H1 (cell line): ENCODE measurements around the gene TMBIM4. TPM values are rescaled to one million over a fixed set of nuclear protein-coding genes. Genes with fewer than 3 reads are reported as not detected.

Experiments used
- CHD1 ChIP-seq: IDR thresholded peaks from 2 replicates; pipeline ENCODE4 v1.6.1; 2012; ENCODE audit warnings: low read depth, low read length, improper control_type of control experiment
- NRF1 ChIP-seq: IDR thresholded peaks from 2 replicates; pipeline ENCODE4 v1.6.1; 2011; ENCODE audit warnings: mild to moderate bottlenecking, low read depth, low read length, improper control_type of control experiment
- POLR2AphosphoS5 ChIP-seq: IDR thresholded peaks from 2 replicates; pipeline ENCODE4 v1.6.1; 2011; ENCODE audit warnings: low read depth, low read length
- RAD21 ChIP-seq, 2 experiments: IDR thresholded peaks in 1 of 2; conservative IDR thresholded peaks in 1 of 2; 2 replicates each; pipeline ENCODE4 v1.6.1; 2011; ENCODE audit warnings: low read depth in 2 of 2, low read length in 2 of 2, improper control_type of control experiment in 1 of 2, inconsistent platforms in 1 of 2, mild to moderate bottlenecking in 1 of 2, moderate library complexity in 1 of 2
- RXRA ChIP-seq: IDR thresholded peaks from 2 replicates; pipeline ENCODE4 v1.6.1; 2011; ENCODE audit warnings: low read depth, mild to moderate bottlenecking, low read length, moderate library complexity; ENCODE audit not compliant: insufficient read depth
- SP4 ChIP-seq: IDR thresholded peaks from 2 replicates; pipeline ENCODE4 v1.6.1; 2012; ENCODE audit warnings: low read length, inconsistent platforms
- polyA plus RNA-seq, 7 experiments: library from polyadenylated mRNA; depleted of rRNA in 3 of 7; stranded (reverse) in 5 of 7; unstranded in 2 of 7; fragments of >200 nt in 5 of 7; fragments of 200-250 nt in 2 of 7; gene quantifications; 1 replicate in 5 of 7; 2 replicates in 1 of 7; 4 replicates in 1 of 7; pipeline versions ENCODE4 v1.2.1 to v1.2.3, GENCODE V29; 2011 to 2013; ENCODE audit warnings: missing spikeins in 2 of 7, mixed read lengths in 2 of 7
- total RNA-seq: library from RNA; stranded (reverse); fragmentation: NEBNext Ultra II Directional; extraction: Animal tissue kit (Norgen Biotek cat#: 25700); gene quantifications from 2 replicates; pipeline ENCODE4 v1.2.1, GENCODE V29; 2021
- TF ChIP-seq, protein P1 (sequence below): fragments of 300-600 bp; sonication (generic); IDR thresholded peaks from 2 replicates; pipeline ENCODE4 v1.7.1; 2012; ENCODE audit warnings: low read length, moderate library complexity, mild to moderate bottlenecking, inconsistent platforms; ENCODE audit not compliant: insufficient replicate concordance
- TF ChIP-seq, protein P2 (sequence below): IDR thresholded peaks from 2 replicates; pipeline ENCODE4 v1.6.1; 2011; ENCODE audit warnings: low read length, improper control_type of control experiment

TMBIM4 gene
- total and polyA plus RNA-seq, 2 of the 8 experiments (the other 6 are each of a cell fraction or from before 2014, with no cell fraction given), result 12.8 to 46.6 TPM

DNA sequence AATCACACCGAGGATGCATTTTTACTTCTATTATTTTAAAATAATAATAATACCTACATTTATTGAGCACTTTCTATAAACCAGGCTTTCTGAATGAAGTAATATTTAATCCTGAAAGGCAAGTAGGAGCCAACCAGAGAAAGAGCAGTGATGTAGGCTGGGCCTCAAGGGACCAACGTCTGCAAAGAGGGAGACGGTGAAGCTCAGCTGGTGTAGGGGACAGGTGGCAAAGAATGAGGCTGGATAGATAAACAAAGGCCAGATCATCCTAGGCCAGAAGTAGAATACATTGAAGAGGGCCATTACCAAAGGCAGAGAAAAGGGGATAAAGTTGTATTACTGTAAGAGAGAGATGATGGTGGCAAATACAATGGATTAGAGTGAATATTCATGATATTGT lies 810 bp upstream of the TMBIM4 start (continued):
- TF ChIP-seq, protein P1, sequence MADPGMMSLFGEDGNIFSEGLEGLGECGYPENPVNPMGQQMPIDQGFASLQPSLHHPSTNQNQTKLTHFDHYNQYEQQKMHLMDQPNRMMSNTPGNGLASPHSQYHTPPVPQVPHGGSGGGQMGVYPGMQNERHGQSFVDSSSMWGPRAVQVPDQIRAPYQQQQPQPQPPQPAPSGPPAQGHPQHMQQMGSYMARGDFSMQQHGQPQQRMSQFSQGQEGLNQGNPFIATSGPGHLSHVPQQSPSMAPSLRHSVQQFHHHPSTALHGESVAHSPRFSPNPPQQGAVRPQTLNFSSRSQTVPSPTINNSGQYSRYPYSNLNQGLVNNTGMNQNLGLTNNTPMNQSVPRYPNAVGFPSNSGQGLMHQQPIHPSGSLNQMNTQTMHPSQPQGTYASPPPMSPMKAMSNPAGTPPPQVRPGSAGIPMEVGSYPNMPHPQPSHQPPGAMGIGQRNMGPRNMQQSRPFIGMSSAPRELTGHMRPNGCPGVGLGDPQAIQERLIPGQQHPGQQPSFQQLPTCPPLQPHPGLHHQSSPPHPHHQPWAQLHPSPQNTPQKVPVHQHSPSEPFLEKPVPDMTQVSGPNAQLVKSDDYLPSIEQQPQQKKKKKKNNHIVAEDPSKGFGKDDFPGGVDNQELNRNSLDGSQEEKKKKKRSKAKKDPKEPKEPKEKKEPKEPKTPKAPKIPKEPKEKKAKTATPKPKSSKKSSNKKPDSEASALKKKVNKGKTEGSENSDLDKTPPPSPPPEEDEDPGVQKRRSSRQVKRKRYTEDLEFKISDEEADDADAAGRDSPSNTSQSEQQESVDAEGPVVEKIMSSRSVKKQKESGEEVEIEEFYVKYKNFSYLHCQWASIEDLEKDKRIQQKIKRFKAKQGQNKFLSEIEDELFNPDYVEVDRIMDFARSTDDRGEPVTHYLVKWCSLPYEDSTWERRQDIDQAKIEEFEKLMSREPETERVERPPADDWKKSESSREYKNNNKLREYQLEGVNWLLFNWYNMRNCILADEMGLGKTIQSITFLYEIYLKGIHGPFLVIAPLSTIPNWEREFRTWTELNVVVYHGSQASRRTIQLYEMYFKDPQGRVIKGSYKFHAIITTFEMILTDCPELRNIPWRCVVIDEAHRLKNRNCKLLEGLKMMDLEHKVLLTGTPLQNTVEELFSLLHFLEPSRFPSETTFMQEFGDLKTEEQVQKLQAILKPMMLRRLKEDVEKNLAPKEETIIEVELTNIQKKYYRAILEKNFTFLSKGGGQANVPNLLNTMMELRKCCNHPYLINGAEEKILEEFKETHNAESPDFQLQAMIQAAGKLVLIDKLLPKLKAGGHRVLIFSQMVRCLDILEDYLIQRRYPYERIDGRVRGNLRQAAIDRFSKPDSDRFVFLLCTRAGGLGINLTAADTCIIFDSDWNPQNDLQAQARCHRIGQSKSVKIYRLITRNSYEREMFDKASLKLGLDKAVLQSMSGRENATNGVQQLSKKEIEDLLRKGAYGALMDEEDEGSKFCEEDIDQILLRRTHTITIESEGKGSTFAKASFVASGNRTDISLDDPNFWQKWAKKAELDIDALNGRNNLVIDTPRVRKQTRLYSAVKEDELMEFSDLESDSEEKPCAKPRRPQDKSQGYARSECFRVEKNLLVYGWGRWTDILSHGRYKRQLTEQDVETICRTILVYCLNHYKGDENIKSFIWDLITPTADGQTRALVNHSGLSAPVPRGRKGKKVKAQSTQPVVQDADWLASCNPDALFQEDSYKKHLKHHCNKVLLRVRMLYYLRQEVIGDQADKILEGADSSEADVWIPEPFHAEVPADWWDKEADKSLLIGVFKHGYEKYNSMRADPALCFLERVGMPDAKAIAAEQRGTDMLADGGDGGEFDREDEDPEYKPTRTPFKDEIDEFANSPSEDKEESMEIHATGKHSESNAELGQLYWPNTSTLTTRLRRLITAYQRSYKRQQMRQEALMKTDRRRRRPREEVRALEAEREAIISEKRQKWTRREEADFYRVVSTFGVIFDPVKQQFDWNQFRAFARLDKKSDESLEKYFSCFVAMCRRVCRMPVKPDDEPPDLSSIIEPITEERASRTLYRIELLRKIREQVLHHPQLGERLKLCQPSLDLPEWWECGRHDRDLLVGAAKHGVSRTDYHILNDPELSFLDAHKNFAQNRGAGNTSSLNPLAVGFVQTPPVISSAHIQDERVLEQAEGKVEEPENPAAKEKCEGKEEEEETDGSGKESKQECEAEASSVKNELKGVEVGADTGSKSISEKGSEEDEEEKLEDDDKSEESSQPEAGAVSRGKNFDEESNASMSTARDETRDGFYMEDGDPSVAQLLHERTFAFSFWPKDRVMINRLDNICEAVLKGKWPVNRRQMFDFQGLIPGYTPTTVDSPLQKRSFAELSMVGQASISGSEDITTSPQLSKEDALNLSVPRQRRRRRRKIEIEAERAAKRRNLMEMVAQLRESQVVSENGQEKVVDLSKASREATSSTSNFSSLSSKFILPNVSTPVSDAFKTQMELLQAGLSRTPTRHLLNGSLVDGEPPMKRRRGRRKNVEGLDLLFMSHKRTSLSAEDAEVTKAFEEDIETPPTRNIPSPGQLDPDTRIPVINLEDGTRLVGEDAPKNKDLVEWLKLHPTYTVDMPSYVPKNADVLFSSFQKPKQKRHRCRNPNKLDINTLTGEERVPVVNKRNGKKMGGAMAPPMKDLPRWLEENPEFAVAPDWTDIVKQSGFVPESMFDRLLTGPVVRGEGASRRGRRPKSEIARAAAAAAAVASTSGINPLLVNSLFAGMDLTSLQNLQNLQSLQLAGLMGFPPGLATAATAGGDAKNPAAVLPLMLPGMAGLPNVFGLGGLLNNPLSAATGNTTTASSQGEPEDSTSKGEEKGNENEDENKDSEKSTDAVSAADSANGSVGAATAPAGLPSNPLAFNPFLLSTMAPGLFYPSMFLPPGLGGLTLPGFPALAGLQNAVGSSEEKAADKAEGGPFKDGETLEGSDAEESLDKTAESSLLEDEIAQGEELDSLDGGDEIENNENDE, result no peak
- TF ChIP-seq RXRA (no peak), NRF1 (no peak), RAD21 (IDR thresholded peaks at IDR 0.05 in 1 of 2, conservative IDR thresholded peaks at IDR 0.05 in 1 of 2; ENCODE audit: low read depth in 2 of 2, low read length in 2 of 2) (no peak), SP4 (no peak), POLR2AphosphoS5 (no peak), CHD1 (no peak)
- TF ChIP-seq, protein P2, sequence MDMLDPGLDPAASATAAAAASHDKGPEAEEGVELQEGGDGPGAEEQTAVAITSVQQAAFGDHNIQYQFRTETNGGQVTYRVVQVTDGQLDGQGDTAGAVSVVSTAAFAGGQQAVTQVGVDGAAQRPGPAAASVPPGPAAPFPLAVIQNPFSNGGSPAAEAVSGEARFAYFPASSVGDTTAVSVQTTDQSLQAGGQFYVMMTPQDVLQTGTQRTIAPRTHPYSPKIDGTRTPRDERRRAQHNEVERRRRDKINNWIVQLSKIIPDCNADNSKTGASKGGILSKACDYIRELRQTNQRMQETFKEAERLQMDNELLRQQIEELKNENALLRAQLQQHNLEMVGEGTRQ, result no peak
